Activated B cell treated with CpG ODN at 0.5 μM for 24 hours (primary cell): ENCODE measurements around the gene ZHX3. TPM values are rescaled to one million over a fixed set of nuclear protein-coding genes. Genes with fewer than 3 reads are reported as not detected.

Experiments used
- ATAC-seq: fragments of 200-7000 bp; cut with Tn5 transposase; one replicate; pipeline ENCODE4 v1.10.0; 2021; ENCODE audit warnings: low read depth, mild to moderate bottlenecking, moderate library complexity
- CTCF ChIA-PET: fragments of 350-600 bp; sonication (Branson Sonifier 250); formaldehyde crosslinking; loops from one replicate; lab custom pipeline; 2021; ENCODE audit warnings: antibody characterized with exemption; lab: Charles Lee
- POLR2A ChIA-PET: fragments of 350-600 bp; sonication (Branson Sonifier 250); formaldehyde crosslinking; loops from one replicate; lab custom pipeline; 2021; ENCODE audit warnings: antibody characterized with exemption; lab: Charles Lee
- DNase-seq: peaks from one replicate; pipeline ENCODE4 v3.0.0; 2022
- H3K27ac Mint-ChIP-seq: one replicate; pipeline ENCODE4 v1.8.0; 2020; ENCODE audit warnings: mixed read lengths
- H3K27me3 Mint-ChIP-seq: one replicate; pipeline ENCODE4 v1.8.0; 2021; ENCODE audit warnings: mixed read lengths
- H3K36me3 Mint-ChIP-seq: one replicate; pipeline ENCODE4 v1.8.0; 2021; ENCODE audit warnings: low read depth, mixed read lengths
- H3K4me1 Mint-ChIP-seq: one replicate; pipeline ENCODE4 v1.8.0; 2021; ENCODE audit warnings: mixed read lengths
- H3K4me3 Mint-ChIP-seq: one replicate; pipeline ENCODE4 v1.8.0; 2020; ENCODE audit warnings: mild to moderate bottlenecking, mixed read lengths
- H3K9me3 Mint-ChIP-seq: one replicate; pipeline ENCODE4 v1.8.0; 2020; ENCODE audit warnings: mixed read lengths
- intact Hi-C: fragments of 100-400 bp; cut with micrococcal nuclease; formaldehyde crosslinking; loops from one replicate; pipeline ENCODE4 v1.15.1; 2024
- total RNA-seq: library from RNA; stranded (reverse); gene quantifications from 2 replicates; pipeline ENCODE4 v1.2.3, GENCODE V29; 2022
- TF ChIP-seq, protein P1 (sequence below): fragments of 200-600 bp; IDR thresholded peaks from one replicate; pipeline ENCODE4 v1.8.0; 2022; ENCODE audit warnings: antibody characterized with exemption, mild to moderate bottlenecking

ZHX3 gene, protein sequence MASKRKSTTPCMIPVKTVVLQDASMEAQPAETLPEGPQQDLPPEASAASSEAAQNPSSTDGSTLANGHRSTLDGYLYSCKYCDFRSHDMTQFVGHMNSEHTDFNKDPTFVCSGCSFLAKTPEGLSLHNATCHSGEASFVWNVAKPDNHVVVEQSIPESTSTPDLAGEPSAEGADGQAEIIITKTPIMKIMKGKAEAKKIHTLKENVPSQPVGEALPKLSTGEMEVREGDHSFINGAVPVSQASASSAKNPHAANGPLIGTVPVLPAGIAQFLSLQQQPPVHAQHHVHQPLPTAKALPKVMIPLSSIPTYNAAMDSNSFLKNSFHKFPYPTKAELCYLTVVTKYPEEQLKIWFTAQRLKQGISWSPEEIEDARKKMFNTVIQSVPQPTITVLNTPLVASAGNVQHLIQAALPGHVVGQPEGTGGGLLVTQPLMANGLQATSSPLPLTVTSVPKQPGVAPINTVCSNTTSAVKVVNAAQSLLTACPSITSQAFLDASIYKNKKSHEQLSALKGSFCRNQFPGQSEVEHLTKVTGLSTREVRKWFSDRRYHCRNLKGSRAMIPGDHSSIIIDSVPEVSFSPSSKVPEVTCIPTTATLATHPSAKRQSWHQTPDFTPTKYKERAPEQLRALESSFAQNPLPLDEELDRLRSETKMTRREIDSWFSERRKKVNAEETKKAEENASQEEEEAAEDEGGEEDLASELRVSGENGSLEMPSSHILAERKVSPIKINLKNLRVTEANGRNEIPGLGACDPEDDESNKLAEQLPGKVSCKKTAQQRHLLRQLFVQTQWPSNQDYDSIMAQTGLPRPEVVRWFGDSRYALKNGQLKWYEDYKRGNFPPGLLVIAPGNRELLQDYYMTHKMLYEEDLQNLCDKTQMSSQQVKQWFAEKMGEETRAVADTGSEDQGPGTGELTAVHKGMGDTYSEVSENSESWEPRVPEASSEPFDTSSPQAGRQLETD
- 19.5 and 21.2 TPM in 2 replicates for total RNA-seq

DNA sequence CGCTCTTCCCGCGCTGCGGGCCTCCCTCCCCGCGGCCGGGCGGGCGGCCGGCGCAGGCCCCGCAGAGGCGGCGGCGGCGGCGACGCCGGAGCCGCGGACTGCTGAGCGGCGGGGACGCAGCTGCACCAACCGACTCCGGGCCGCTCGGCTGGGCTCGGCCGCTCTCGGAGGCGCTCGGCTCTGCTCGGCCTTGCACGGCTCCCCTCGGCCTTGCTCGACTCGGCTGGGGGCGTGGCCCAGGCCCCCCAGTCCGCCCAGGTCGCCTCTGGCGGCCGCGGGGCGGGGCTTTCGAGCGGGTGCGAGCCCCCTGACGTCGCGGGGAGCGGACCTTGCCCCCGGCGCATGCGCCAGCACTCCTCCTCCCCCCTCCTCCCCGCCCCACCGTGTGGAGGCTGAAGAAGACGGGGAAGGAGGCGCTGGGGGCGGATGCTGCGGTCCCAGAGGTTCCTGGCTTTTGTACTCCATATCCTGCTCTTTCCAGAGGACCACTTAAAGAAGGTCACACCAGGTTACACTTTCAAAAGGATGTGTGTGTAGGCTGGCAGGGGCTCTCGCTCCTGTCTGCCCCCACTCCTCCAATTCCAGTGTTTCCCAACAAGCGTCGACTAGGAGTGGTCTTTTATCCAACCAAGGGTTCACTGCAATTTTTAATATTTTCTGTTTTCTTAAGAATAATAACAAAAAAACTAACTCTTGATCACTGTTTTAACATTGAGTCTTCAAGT is at the start of gene ZHX3:
Gene ZHX3 (minus strand): TSS at position 186 of the 725 bp plus-strand sequence. CDS start 112,815 bp downstream, outside the sequence.
- no peaks in the 10 kb centered on the region for H3K27me3 Mint-ChIP-seq
- H3K9me3 Mint-ChIP-seq, result no peaks in the 10 kb centered on the region
- peaks cover 23% of the 10 kb centered on the region for H3K4me1 Mint-ChIP-seq
- DNase-seq (peak; percentile 99), ATAC-seq (peak; percentile 97)
- POLR2A ChIA-PET, result interaction anchor here (0.9 to 4.4 kb wide), 8 partner anchors 9 to 85 kb away, joined by 3 to 54 read pairs (median 3); no protein-coding TSS in a partner anchor
- intact Hi-C loops, result loop anchor here (1.0 to 10.0 kb wide), 7 partner anchors 11 to 377 kb away; partner anchors contain the start of genes CHD6 and TOP1
- peak within 1 kb of the TSS; percentile 91 for H3K4me3 Mint-ChIP-seq
- CTCF ChIA-PET, result no interaction called here
- TF ChIP-seq, protein P1, sequence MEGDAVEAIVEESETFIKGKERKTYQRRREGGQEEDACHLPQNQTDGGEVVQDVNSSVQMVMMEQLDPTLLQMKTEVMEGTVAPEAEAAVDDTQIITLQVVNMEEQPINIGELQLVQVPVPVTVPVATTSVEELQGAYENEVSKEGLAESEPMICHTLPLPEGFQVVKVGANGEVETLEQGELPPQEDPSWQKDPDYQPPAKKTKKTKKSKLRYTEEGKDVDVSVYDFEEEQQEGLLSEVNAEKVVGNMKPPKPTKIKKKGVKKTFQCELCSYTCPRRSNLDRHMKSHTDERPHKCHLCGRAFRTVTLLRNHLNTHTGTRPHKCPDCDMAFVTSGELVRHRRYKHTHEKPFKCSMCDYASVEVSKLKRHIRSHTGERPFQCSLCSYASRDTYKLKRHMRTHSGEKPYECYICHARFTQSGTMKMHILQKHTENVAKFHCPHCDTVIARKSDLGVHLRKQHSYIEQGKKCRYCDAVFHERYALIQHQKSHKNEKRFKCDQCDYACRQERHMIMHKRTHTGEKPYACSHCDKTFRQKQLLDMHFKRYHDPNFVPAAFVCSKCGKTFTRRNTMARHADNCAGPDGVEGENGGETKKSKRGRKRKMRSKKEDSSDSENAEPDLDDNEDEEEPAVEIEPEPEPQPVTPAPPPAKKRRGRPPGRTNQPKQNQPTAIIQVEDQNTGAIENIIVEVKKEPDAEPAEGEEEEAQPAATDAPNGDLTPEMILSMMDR, result no peak
- peaks cover 3% of the 10 kb centered on the region for H3K36me3 Mint-ChIP-seq
- peak within 1 kb of the TSS; percentile 87 for H3K27ac Mint-ChIP-seq

- POLR2A ChIA-PET, result no interaction called here
Observed at GRCh38 chr20:41367393-41367695, 49.8 kb upstream of the ZHX3 start.

GRCh38 chr20:41366546-41367392 is 49.2 kb upstream of the ZHX3 start, which contains the start of gene EMILIN3:
Gene EMILIN3, minus strand, starts transcription at chr20:41366818. Its CDS starts 184 bp downstream, at chr20:41366634.
- ChIA-PET POLR2A (no interaction called here), CTCF (no interaction called here)
- no peak within 1 kb of the TSS for H3K4me3 Mint-ChIP-seq
- H3K27me3 Mint-ChIP-seq, result peaks cover 37% of the 10 kb centered on the region
- no peak within 1 kb of the TSS for H3K27ac Mint-ChIP-seq
- no peaks in the 10 kb centered on the region for H3K36me3 Mint-ChIP-seq
- H3K9me3 Mint-ChIP-seq, result peaks cover 6% of the 10 kb centered on the region
- intact Hi-C loops, result no loop called here
- peaks cover 9% of the 10 kb centered on the region for H3K4me1 Mint-ChIP-seq
- ATAC-seq (no peak), DNase-seq (no peak)
- TF ChIP-seq, protein P1, result no peak

More at GRCh38 chr20:41367393-41367695, 49.8 kb upstream of the ZHX3 start:
- Mint-ChIP-seq H3K4me1 (peaks cover 9% of the 10 kb centered on the region), H3K27ac (no peak overlapping the region), H3K36me3 (no peaks in the 10 kb centered on the region), H3K27me3 (peaks cover 37% of the 10 kb centered on the region), H3K9me3 (peaks cover 8% of the 10 kb centered on the region), H3K4me3 (no peak overlapping the region)
- CTCF ChIA-PET, result no interaction called here
- intact Hi-C loops, result no loop called here
- TF ChIP-seq, protein P1, result no peak
- ATAC-seq, result no peak
- DNase-seq, result no peak

DNA sequence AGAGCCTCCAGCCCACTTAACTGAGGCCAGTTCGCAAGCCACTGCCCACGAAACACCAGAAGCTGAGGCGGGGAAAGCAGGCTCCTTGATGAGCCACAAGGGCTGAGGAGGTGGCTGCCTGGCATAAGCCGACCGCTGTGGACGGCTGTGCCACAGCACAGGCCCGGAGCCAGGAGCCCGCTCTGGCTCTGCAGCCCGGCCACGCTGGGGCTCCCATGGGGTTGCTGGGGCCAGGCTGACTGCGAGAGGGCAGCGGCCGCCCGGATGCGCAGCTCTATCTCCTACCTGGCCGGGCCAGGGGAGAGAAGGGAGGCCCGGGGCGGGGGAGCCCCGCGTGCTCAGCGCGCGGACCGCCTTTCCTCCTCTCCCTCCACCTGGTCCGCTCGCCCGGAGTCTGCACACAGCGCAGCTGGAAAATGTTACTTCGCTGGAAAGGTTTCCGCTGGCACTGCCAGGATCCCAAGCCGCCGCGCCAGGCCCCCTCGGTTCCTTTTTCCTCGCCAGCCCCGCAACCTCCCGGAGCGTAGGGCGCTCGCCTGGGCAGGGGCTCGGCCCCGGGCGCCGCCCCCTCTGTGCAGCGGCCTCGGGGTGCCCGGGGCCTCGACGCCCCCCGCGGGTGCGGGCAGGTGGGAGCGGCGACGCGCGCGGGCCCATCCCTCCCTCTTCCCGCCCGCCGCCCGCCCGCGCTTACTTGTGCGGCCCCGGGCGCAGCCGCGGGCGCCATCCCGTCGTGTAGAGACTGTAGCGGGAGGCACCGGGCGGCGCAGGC is 48.4 kb upstream of the ZHX3 start:
- H3K9me3 Mint-ChIP-seq, result peaks cover under 1% of the 10 kb centered on the region
- DNase-seq, result no peak
- H3K4me3 Mint-ChIP-seq, result no peak overlapping the region
- no peak overlapping the region for H3K27ac Mint-ChIP-seq
- no peak for ATAC-seq
- ChIA-PET CTCF (no interaction called here), POLR2A (no interaction called here)
- H3K36me3 Mint-ChIP-seq, result no peaks in the 10 kb centered on the region
- TF ChIP-seq, protein P1, result no peak
- intact Hi-C loops, result no loop called here
- peaks cover 32% of the 10 kb centered on the region for H3K27me3 Mint-ChIP-seq
- H3K4me1 Mint-ChIP-seq, result peaks cover 9% of the 10 kb centered on the region
